ENCODE measurements around the gene PGRMC1. TPM values are rescaled to one million over a fixed set of nuclear protein-coding genes. Genes with fewer than 3 reads are reported as not detected.

PGRMC1 gene
- total RNA-seq, 4 donors from 2014 or later = 127 to 453 (median 295) TPM

Other genes starting within 250 kb of the PGRMC1 start
- gene CT47C1, start 163.3 kb upstream of the PGRMC1 start, total RNA-seq = not detected
- gene KIAA1210, start 108.5 kb upstream of the PGRMC1 start, total RNA-seq = under 1 TPM in 2 of 4 donors, not detected in 2; under 0.01 TPM
- 10 to 100 TPM; 26.9 to 34.0 (median 28.1) TPM for gene SLC25A43, start 163.1 kb downstream of the PGRMC1 start, total RNA-seq
- 100 to 1,000 TPM; 122 to 195 (median 147) TPM for gene SLC25A5, start 232.2 kb downstream of the PGRMC1 start, total RNA-seq

Measured in subcutaneous adipose tissue (tissue), 4 donors.